HG03066 (cell line): ENCODE results near the gene TAC4.
"Not testable (repeated sequence)": the region's sequence is repeated elsewhere in the genome, so short reads cannot be mapped to it uniquely, and the experiment has no call there.

Experiments used
- ATAC-seq: cut with Tn5 transposase; IDR thresholded peaks from one replicate; pipeline ENCODE4 v1.9.1; 2021; ENCODE audit warnings: low read depth; ENCODE audit not compliant: unreplicated experiment

Gene TAC4

GRCh38 chr17:49846938-49847712 is 744 bp downstream of the TAC4 start:
- no peak for ATAC-seq

- ATAC-seq = no peak
Observed at GRCh38 chr17:49845321-49845720, 2.5 kb downstream of the TAC4 start.

- ATAC-seq = no peak
Observed at GRCh38 chr17:49843774-49844350, 4.0 kb downstream of the TAC4 start.

- no peak for ATAC-seq
Observed at GRCh38 chr17:49842846-49843245, 5.0 kb downstream of the TAC4 start.

GRCh38 chr17:49842371-49842770 is 5.5 kb downstream of the TAC4 start:
- no peak for ATAC-seq

- no peak for ATAC-seq
Observed at GRCh38 chr17:49841548-49841947, 6.3 kb downstream of the TAC4 start.

- no peak for ATAC-seq
Observed at GRCh38 chr17:49839455-49839854, 8.4 kb downstream of the TAC4 start.

- no peak for ATAC-seq
Observed at GRCh38 chr17:49836111-49837030, 11.5 kb downstream of the TAC4 start.

- no peak for ATAC-seq
Observed at GRCh38 chr17:49835472-49835871, 12.4 kb downstream of the TAC4 start.

- ATAC-seq = no peak
Observed at GRCh38 chr17:49834118-49834743, 13.6 kb downstream of the TAC4 start.

- ATAC-seq = no peak
Observed at GRCh38 chr17:49832840-49833599, 14.8 kb downstream of the TAC4 start.

GRCh38 chr17:49830605-49831004 is 17.3 kb downstream of the TAC4 start:
- no peak for ATAC-seq

GRCh38 chr17:49829026-49829425 is 18.8 kb downstream of the TAC4 start:
- ATAC-seq = no peak

- ATAC-seq = not testable (repeated sequence)
Observed at GRCh38 chr17:49828325-49828724, 19.5 kb downstream of the TAC4 start.

GRCh38 chr17:49825645-49826044 is 22.2 kb downstream of the TAC4 start:
- ATAC-seq = no peak

GRCh38 chr17:49823614-49824013 is 24.3 kb downstream of the TAC4 start:
- no peak for ATAC-seq

GRCh38 chr17:49822829-49823228 is 25.0 kb downstream of the TAC4 start:
- no peak for ATAC-seq

GRCh38 chr17:49821916-49822315 is 26.0 kb downstream of the TAC4 start:
- ATAC-seq = no peak

- ATAC-seq = no peak
Observed at GRCh38 chr17:49821466-49821865, 26.4 kb downstream of the TAC4 start.

GRCh38 chr17:49820773-49821172 is 27.1 kb downstream of the TAC4 start:
- no peak for ATAC-seq
